Erythroblast (primary cell): ENCODE data around the gene ZSCAN5B.
"Not testable (repeated sequence)": the region's sequence is repeated elsewhere in the genome, so short reads cannot be mapped to it uniquely, and the experiment has no call there.

Experiments used
- GATA1 ChIP-seq: IDR thresholded peaks from 2 replicates; pipeline ENCODE4 v1.6.1; 2011; ENCODE audit warnings: low read depth, mild to moderate bottlenecking, control low read depth, low read length, moderate library complexity
- POLR2A ChIP-seq: IDR thresholded peaks from 2 replicates; pipeline ENCODE4 v1.6.1; 2011; ENCODE audit warnings: mild to moderate bottlenecking, low read length

DNA sequence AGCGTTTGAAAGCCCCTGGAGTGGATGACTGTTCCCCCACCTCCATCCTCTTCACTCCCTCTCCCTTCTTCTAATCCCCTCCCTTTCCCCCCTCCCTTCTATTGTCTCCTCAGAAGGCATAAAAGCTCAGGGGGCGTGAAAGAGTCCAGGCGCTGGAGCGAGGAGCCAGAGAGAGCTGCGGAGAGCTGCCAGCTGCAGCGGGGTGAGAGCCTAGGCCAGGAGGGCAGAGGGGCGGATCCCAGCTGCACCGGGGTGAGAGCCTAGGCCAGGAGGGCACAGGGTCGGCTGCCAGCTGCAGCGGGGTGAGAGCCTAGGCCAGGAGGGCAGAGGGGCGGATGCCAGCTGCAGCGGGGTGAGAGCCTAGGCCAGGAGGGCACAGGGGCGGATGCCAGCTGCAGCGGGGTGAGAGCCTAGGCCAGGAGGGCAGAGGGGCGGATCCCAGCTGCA is 21.7 kb downstream of the ZSCAN5B start, which contains the start of gene GALP:
- not testable (repeated sequence) for TF ChIP-seq POLR2A, GATA1
